Stimulated activated CD8-positive, alpha-beta memory T cell treated with anti-CD3 and anti-CD28 coated beads, Interleukin-4, amount 100 ng/mL, for 48 hours (primary cell): ENCODE results near the gene HMCN1.
A peak's percentile ranks its signal among the peaks of the same experiment; 100 is the strongest.
"Not testable (repeated sequence)": the region's sequence is repeated elsewhere in the genome, so short reads cannot be mapped to it uniquely, and the experiment has no call there.

Source experiments
- DNase-seq: peaks from one replicate; pipeline ENCODE4 v3.0.0-alpha.2; 2020

The HMCN1 gene

DNA sequence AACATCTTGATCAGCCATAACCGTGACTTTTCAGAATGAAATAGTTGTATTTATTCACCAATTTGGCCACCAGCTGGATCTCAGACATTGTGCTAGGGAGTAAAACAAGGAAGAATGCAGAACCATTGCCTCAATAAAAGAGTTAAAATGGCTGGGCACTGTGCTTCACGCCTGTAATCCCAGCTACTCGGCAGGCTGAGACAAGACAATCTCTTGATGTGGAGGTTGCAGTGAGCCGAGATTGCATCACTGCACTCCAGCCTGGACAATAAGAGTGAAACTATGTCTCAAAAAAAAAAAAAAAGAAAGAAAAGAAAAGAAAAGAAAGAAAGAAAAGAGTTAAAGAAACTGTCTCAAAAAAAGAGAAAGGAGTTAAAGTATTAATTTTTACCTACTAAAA lies 441.4 kb downstream of the HMCN1 start:
- no peak for DNase-seq

DNA sequence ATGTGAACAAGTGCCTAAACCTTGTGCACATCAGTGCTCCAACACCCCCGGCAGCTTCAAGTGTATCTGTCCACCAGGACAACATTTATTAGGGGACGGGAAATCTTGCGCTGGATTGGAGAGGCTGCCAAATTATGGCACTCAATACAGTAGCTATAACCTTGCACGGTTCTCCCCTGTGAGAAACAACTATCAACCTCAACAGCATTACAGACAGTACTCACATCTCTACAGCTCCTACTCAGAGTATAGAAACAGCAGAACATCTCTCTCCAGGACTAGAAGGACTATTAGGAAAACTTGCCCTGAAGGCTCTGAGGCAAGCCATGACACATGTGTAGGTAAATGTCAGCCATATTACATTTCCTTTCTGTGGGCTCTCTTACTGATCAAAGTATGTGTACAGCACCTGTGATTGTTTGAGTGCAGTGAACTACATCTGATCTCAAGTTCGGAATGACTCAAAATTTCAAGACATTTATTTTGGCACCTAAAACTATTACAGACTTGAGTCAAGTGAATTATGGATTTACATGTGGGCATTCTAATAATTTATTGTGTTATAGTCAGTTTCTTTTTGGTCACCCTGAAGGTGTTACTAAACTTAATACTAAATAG lies 444.3 kb downstream of the HMCN1 start:
- DNase-seq = no peak

DNA sequence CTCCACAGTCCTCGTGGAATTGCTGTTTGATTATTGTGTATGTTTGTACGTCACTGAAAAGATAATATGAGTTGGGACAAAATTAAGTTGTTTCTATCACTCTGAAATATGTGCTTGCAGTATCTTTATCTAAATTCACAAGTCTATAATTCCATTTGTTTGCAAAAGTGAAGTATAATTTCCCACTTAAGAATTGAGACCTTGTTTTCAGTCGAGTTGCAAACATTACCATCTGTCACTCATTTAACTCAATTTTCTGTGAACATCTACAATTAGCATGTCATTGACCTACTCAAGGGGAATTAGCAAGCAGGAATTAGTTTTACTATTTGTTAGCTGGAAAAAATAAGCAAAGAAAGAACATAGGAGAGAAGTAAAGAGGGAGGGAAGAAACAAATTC lies 445.0 kb downstream of the HMCN1 start:
- no peak for DNase-seq

DNA sequence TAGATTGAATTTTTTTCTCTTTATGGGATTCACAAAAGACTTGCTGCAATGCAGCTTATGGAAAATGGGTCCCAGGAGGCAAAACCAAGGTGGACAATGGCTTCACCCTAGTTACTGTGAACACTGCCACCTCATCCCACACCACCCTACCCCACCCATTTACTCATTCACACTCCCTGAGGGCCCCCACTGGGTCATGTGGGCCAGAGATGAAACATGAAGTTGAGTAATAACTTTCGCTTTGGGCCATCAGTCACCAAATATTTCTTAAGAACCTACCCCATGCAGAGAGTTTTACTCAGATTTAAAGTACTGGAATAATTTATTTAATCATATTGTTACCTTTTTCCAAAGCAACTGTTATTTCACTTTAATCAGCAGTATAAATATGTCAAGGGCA lies 449.0 kb downstream of the HMCN1 start:
- peak; percentile 45 for DNase-seq

- DNase-seq = no peak
These were observed 449.9 kb downstream of the HMCN1 start for GRCh38 chr1:186183970-186184628.

DNA sequence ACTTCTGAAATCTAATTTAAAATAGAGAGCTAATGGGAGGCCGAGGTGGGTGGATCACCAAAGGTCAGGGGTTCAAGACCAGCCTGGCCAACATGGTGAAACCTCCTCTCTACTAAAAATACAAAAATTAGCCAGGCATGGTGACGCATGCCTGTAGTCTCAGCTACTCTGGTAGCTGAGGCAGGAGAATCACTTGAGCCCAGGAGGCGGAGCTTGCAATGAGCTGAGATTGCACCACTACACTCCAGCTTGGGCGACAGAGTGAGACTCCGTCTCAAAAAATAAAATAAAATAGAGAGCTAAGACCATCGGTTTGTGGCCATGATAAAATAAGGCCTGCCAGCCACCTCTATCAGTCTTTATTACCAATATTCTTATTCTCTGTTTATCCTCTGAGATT lies 452.1 kb downstream of the HMCN1 start:
- not testable (repeated sequence) for DNase-seq

- DNase-seq = peak; percentile 23
These were observed 453.4 kb downstream of the HMCN1 start for GRCh38 chr1:186187601-186188000.

GRCh38 chr1:186188004-186188539 lies 453.9 kb downstream of the HMCN1 start:
- DNase-seq = peak; percentile 23

DNA sequence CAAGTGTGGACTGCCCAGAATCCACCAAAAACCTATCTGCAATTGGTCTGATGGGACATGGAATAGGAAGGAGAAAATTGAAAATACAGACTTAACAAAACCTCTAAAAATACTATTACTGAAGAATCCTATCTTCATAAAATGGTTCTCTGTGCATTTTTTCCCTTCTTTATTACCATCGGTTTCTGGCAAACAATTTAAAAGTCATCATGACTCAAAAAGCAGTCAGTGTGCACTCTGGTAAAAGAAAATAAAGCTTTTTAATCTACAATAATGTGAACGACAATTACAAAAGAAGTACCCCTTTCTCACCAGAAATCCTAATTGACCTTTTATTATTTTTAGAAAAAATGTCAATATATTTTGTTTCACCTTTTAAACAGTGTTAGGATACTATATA lies 454.5 kb downstream of the HMCN1 start:
- no peak for DNase-seq

DNA sequence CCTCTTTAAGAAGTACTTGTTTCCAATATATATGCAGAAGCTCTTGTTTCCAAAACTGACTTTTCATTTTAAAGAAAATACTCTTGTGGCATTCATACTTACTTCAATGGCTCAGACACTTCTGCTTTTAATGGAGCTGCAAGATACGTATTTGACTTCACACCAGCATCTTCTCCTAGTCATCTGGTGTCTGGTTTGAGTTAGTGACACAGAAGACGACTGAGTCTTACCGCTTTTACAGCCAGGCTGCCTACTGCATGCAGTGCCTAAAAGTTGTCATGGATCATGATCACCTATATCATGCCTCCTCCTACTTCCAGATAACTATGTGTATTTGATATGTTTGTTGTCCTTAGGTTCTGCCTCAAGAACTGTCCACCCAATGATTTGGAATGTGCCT lies 455.0 kb downstream of the HMCN1 start:
- no peak for DNase-seq

DNA sequence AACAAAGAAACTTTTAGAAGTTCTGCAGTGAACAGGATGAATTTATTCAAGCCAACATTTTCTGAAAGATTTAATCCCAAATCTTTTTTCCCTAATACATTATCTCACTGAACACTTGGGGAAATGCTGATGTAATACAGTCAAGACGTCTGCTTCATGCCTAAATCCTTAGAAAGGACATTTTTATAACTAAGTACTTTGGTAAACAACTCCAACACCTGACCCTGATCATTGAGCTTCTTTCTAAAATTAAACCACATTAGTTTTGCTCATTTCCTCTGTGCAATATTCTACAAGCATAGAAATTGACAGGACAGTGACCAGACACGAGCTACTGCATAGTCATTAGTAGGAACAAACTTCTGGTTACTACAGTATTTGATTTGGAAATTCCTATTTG lies 457.3 kb downstream of the HMCN1 start:
- DNase-seq = no peak

GRCh38 chr1:186193224-186193623 lies 459.0 kb downstream of the HMCN1 start:
- no peak for DNase-seq

DNA sequence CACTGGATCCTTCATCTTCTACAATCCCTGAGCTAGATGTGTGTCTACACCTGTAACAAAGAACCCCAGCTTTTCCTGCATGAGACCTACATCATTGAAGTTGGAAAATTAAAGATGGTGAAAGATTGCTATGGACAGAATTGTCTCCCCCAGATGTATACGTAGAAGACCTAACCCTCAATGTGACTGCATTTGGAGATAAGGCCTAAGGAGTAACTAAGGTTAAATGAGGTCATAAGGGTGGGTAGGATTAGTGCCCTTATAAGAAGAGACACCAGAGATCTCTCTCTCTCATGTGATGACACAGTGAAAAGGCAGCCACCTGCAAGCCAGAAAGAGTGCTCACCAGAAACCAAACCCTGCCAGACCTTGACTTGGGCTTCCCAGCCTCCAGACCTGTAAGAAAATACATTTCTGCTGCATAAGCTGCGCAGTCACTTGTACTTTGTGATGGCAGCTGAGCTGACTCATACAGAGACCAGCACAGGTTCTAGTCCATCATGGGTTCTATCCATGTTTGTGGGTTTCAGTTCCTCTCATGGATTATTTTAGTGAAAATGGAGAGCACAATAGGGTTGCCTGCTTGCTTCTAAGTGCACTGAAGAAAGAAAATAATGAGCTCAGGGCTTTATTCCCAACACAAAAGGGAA lies 460.0 kb downstream of the HMCN1 start:
- DNase-seq = no peak

GRCh38 chr1:186195377-186195931 lies 461.3 kb downstream of the HMCN1 start:
- DNase-seq = no peak

- DNase-seq = no peak
These were observed 468.1 kb downstream of the HMCN1 start for GRCh38 chr1:186202271-186202764.

- DNase-seq = no peak
These were observed 468.6 kb downstream of the HMCN1 start for GRCh38 chr1:186202776-186203175.

DNA sequence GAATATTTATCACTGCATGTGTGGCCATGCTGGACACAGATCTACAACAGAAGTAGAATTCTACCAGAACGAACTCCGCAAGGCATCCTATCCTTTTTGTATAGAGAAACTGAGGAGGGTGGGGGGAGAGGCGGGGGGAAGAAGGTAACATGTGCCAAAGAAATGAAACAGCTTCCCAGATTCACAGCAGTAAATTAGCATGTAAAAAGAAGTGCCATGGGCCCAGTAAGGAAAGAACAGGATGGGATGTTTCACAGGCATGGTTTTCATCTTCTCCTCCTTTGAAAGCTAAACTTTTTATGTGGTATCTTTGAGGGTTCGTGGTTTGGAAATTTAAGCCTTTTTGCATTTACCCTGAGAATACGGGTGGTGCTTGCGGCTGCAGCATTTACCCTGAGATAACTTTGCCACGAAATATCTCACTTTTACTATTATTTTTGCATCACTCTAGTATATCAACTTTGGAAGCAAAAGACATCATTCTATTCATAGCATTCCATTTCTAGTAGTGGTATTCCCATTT lies 471.9 kb downstream of the HMCN1 start:
- no peak for DNase-seq

DNA sequence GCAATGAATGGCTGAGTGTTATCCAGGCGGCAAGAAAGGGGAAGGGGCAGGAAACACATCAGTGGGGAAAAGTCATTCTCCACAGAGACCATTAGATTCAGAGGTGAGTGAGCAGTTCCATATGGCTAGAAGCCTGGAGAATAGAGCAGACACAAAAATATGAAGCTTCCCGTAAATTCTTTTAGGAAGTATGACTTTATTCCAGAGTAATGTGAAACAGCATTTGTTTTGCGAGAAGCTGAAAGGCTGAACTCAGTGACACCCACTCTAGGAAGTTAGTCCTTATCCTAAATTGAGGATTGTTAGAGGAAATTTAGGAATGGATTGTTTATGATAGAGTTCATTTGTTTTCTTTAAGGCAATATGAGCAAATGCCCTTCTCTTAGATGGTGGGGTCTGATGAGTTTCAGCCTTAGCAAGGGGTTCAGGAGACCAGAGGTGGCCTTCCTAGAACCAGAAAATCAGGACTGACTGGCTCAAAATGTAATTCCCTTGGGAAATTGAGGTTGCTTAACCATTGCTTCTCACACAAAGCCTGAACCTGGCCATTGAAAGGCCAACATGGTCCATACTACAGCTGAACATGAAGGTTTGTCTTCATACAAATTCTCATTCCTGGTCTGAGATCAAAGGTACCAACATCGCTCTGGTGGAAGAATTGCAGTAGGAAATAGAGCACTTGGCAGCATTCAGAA lies 473.3 kb downstream of the HMCN1 start:
- no peak for DNase-seq

DNA sequence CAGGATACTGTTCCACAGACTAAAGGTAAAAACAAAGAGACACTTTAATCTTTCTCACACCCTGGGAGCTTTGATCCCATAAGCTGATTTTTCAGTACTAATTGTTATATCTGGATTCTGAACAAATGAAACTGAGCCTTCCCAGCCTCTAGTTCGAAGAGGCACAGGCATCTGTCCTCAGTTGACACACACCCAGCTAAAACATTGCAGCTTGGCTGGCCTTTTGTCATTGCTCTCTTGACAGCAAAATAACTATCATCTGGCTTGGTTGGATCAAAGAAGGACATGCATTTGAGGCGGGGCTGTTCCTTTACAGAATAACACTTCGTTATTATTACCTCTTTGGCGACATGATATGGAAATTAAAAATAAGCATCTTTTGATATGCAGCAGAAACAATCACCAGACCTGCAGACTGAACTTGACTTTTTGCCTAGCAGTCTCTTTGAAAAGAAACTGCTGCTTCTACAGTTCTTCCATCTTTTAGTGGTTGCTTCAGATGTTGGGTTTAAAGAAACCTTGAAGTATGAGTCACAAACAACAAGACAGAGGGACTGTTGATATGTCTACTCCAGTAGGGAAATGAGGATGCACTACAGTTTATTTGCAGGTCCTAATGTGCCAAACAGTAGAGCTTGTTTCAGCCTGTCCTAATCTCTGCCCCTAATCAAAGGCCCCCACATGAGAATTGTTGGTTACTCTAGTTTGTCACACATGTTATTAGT lies 474.4 kb downstream of the HMCN1 start:
- DNase-seq = no peak

DNA sequence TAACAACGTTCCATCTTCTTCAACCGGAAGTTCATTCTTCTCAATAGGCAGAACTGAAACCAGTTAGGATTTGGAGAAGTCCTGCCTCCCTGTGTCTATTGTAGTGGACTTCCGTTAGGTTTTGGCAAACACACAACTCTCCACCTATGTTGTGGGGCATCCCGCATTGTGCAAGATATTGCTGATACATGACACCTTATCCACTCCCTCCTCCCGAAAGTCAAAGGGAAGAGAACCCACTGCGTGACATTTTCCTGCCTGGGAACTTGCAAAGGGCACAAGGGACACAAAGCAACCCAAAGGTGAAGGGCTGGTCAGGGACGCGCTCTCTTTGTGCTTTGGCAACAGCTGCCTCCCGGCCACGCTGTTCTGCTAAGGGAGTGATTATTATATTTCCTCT lies 476.1 kb downstream of the HMCN1 start:
- no peak for DNase-seq

DNA sequence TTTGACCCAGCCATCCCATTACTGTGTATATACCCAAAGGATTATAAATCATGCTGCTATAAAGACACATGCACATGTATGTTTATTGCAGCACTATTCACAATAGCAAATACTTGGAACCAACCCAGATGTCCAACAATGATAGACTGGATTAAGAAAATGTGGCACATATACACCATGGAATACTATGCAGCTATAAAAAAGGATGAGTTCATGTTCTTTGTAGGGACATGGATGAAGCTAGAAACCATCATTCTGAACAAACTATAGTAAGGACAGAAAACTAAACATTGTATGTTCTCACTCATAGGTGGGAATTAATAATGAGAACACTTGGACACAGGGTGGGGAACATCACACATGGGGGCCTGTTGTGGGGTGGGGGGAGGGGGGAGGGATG lies 477.4 kb downstream of the HMCN1 start:
- not testable (repeated sequence) for DNase-seq

- DNase-seq = no peak
These were observed 478.5 kb downstream of the HMCN1 start for GRCh38 chr1:186212568-186213224.
